Measurements from ENCODE around the gene UVRAG.
"Not testable (repeated sequence)": the region's sequence is repeated elsewhere in the genome, so short reads cannot be mapped to it uniquely, and the experiment has no call there.

UVRAG gene

DNA sequence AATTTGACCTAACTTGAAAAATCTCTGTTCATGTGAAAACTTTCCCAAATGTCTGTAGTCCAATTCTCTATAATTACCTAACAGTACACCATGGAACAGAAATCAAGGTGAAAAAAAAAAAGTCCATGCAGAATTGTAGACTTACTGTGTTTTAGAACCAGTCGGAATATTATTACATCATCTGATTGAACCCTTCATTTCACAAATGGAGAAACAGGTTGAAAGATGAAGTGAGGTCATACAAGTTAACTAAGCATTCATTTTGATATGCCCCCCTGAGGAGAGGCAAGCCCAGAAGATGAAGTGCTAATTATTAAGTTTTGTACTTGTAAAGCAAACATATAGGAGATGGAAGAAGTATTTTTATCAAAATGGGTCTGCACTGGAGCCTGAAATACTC is 211.9 kb downstream of the UVRAG start:
- no peak for DNase-seq (ENCODE audit: low spot score)

GRCh38 chr11:76030286-76030685 is 215.3 kb downstream of the UVRAG start:
- no peak for DNase-seq (ENCODE audit: low spot score)

GRCh38 chr11:76030968-76031590 is 216.1 kb downstream of the UVRAG start:
- DNase-seq (ENCODE audit: low spot score): no peak

DNA sequence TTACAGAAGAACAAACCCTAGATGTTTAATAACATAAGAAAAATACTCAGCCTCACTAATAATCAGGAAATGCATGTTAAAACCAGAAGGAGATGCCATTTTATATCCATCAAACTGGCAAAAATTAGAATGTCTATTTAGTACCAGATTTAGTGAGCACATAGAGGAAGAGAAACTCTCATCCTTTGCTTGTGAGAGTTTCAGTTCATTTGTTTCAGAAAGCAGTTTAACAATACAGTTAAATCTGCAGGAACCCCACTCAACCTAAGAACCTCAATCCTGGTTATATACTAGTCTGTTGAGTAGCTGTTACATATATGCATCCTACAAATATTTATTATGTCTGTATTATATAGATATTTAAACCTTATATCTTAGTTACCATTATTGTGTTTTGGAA is 218.7 kb downstream of the UVRAG start:
- DNase-seq (ENCODE audit: low spot score): no peak

DNA sequence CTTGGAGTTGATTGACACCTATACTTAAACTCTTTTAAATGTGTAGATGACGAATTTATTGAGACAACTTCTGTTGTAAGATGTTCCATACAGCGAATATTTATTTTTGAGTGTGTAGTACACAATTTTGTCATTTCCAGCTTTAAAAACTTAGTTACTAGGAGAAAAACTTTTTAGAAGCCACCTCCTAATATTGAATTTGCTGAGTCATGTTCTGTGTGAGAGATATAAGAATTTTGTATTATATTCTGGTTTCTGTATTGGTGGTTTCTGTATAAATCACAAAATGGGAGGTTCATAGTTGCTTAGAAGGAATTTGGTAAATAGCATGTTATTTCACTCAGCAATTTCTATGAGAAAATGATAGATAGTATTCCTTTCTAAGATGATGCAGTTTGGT is 220.0 kb downstream of the UVRAG start:
- DNase-seq (ENCODE audit: low spot score): no peak

GRCh38 chr11:76038608-76039007 is 223.6 kb downstream of the UVRAG start:
- DNase-seq (ENCODE audit: low spot score): no peak

- no peak for DNase-seq (ENCODE audit: low spot score)
These were observed 226.2 kb downstream of the UVRAG start for GRCh38 chr11:76041208-76041607.

DNA sequence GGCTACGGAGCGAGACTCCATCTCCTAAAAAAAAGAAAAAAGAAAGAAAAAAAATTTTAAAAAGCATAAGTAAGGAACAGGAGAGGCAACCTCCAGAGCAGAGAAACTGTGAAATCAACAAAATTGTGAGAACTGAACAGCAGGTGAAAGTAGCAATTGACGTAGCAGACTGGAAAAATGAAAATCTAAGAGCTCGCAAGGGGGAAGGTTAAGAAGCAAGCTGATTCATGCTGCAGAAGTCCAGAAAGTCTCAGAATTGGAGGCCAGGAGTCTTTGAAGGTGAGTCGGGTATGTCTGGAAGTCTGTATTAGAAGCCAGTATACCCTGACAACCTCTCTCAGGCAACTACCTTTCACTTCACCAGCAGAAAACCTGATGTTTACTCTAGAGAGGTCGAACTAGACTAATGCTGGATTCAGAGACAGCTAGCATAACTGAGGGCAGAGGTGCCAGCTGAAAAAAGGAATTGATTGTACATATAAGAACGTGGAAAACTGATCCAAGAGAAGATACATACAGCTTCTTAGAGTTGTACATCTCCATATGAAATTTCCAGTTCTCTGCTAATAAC is 229.8 kb downstream of the UVRAG start:
- DNase-seq (ENCODE audit: low spot score): no peak

- DNase-seq (ENCODE audit: low spot score): no peak
These were observed 232.2 kb downstream of the UVRAG start for GRCh38 chr11:76047231-76047630.

DNA sequence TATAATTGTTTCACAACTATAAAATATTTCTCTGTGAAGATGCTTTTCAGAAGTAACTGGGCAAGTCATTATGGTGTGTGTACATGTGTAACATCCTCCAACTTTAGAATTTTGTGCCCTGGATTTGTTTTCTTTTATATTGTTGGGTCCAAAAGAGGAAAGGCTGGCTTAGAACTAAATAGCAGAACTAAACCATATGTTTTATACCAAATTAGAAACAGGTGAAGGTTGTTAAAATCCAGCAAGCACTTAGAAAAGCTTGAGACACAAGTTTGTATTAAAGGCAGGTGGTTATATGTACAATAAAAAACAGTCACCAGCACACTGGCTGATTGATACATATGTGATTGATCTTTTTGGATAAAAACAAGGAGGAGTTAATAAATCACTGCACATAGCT is 232.8 kb downstream of the UVRAG start:
- DNase-seq (ENCODE audit: low spot score): no peak

- DNase-seq (ENCODE audit: low spot score): no peak
These were observed 233.8 kb downstream of the UVRAG start for GRCh38 chr11:76048763-76049162.

- peak; percentile 15 for DNase-seq (ENCODE audit: low spot score)
These were observed 234.5 kb downstream of the UVRAG start for GRCh38 chr11:76049511-76049910.

DNA sequence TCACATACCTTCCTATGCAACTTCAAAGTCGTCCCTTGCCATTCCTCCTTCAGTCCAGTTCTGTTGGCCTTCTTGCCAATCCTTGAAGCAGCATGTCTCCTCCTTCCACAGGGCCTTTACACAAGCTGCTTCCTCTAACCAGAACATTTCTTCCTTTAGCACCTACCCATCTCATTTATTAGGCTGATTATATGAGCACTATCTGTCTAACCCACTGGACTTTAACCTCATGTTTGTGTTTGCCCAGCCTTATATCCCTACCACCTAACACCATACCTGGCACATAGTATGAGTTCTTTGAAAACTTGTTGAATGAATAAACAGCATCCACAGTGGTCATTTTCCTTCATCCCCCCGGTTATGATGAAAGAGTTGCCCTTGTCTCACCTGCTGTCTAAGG is 236.9 kb downstream of the UVRAG start:
- no peak for DNase-seq (ENCODE audit: low spot score)

DNA sequence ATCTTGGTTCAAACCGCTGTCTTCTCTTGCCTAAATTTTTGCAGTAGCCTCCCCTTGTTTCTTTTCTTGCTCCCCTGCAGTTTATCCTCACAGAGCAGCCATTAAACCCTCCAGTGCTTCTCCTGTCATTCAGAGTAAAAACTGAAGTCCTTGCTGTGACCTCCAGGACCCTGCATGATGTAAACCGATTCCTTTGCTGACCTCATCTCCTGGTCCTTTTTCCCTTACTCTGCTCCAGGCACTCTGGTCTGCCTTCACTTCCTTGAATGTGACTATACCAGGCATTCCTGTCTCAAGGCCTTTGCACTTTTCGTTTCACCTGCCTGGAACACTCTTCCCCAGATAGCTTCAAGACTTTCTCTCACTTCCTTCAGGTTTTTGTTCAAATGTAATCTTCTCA is 239.3 kb downstream of the UVRAG start:
- DNase-seq (ENCODE audit: low spot score): no peak

DNA sequence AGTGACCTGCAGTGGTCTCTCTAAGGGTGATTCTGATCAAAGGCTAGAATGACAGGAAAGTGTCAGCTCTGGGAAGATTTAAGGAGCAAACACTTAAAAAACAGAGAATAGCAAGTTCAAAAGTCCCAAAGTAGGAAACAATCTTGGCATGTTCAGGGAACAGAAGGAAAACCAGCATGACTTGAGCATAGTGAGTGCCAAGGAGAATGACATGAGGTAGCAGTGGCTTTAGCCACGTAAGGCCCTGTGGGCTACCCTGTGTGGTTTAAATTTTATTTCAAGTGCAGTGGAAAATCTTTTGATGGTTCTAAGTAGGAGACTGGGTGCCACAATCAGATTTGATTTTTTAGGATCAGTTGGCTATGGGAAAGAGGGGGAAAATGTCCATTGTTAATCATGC is 241.9 kb downstream of the UVRAG start:
- DNase-seq (ENCODE audit: low spot score): no peak

DNA sequence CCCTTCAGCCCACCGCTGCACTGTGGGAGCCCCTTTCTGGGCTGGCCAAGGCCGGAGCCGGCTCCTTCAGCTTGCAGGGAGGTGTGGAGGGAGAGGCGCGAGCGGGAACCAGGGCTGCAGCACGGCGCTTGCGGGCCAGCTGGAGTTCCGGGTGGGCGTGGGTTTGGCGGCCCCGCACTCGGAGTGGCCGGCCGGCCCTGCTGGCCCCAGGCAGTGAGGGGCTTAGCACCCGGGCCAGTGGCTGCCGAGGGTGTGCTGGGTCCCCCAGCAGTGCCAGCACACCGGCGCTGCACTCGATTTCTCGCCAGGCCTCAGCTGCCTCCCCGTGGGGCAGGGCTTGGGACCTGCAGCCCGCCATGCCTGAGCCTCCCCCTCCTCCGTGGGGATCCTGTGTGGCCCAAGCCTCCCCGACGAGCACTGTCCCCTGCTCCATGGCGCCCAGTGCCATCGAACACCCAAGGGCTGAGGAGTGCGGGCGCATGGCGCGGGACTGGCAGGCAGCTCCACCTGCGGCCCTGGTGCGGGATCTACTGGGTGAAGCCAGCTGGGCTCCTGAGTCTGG is 245.5 kb downstream of the UVRAG start:
- DNase-seq (ENCODE audit: low spot score): not testable (repeated sequence)

DNA sequence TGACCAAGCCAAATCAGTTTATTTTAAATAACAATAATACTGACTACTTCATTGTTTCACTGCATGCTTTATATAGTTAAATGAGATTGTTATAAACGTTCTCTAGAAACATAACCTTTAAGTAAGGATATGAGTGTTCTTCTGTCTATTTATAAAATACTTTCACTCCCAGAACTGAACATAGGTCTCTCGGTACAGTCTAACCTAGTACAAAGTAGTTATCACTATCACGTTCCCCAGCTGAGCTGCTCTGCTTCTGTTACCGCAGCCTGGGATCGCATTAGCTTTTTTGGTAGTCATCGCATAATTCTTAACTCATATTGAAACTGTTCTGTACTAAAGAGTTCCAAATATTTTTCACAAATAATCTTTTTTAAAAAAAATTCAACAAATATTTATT is 247.7 kb downstream of the UVRAG start:
- DNase-seq (ENCODE audit: low spot score): no peak

- no peak for DNase-seq (ENCODE audit: low spot score)
These were observed 249.2 kb downstream of the UVRAG start for GRCh38 chr11:76064192-76064591.

- DNase-seq (ENCODE audit: low spot score): peak; percentile 28
These were observed 252.1 kb downstream of the UVRAG start for GRCh38 chr11:76067099-76067498.

GRCh38 chr11:76069001-76069400 is 254.0 kb downstream of the UVRAG start:
- DNase-seq (ENCODE audit: low spot score): no peak

DNA sequence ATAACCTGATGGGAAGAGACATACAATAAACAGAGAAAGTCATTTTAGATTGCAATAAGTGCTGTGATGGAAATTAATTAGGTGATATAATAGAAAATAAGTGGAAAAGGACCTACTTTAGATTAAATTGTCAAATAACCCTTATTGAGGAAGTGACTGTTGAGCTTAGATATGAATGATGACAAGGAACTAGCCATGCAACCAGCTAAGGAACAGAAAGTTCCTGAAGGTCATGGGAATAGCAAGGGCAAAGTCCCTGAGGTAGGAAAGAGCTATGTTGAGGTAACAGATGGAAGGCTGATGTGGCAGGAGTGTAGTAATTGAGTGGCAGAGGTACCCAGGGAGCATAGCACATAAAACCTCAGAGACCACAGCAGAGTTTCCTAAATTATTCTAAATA is 256.1 kb downstream of the UVRAG start:
- DNase-seq (ENCODE audit: low spot score): no peak

GRCh38 chr11:76073724-76074123 is 258.7 kb downstream of the UVRAG start:
- DNase-seq (ENCODE audit: low spot score): no peak

DNA sequence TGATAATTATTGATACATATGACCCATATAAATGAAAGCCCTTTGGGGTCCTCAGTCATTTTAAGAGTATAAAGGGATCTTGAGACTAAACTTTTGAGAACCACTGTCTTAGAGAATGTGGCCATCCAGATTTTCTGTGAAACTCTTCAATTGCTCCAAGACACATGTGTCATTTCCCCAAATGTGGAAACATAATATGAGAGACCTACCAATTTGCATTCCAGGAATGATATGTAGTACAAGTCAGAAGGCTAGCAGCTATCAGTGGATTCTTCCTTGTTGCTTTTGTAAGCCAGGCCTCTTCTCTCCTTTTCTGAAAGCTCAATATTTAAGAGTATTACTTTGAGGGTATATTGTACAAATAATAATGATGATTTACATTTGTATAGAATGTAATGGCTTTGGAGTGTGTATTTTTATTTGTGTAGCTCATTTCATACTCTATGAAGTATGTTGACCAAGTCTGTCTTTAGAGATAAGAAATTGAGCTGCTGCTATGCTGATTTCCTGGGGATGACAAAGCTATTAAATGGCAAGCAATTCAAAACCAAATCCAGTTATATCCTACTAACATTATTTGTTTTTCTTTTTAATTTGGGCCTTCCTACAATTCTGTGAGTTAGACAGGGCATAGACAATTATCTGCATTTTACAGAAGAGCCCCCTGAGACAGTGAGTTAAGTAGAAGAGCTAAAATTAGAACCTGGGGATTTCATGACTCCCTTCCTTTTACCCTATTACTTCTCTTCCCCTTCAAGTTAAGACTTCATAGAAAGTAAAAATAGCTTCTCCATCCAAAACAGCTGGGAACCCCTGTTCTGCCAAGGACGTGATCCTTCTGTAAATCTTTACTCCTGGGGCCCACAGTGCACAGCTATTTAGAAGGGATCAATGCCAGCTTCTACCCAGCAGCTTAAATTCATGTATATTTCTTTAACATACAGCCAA is 259.4 kb downstream of the UVRAG start:
- DNase-seq (ENCODE audit: low spot score): peak; percentile 44

Measured in AG08396 (cell line).